MCF 10A (cell line): ENCODE measurements around the gene DYRK1A. TPM values are rescaled to one million over a fixed set of nuclear protein-coding genes. Genes with fewer than 3 reads are reported as not detected.

Experiments
- BruUV-seq: library from RNA; stranded (reverse); fragments of 400-500 nt; replicated peaks from 2 replicates; lab custom pipeline; 2021; lab: Mats Ljungman, UMichigan
- CTCF ChIA-PET: fragments of 300-600 bp; sonication (Branson Sonifier 250); formaldehyde crosslinking; extraction: SDS; loops from one replicate; lab custom pipeline; 2021; ENCODE audit warnings: antibody characterized with exemption, inconsistent platforms; lab: Yijun Ruan, JAX
- POLR2A ChIA-PET: fragments of 300-600, 350-650 bp; sonication (Branson Sonifier 250); formaldehyde crosslinking; extraction: SDS; loops from one replicate; lab custom pipeline; 2020; ENCODE audit warnings: antibody characterized with exemption, inconsistent platforms; lab: Yijun Ruan, JAX
- DNase-seq: peaks from one replicate; pipeline ENCODE4 v3.0.0-alpha.2; 2018; ENCODE audit not compliant: unreplicated experiment
- H3K27ac Mint-ChIP-seq: one replicate; pipeline ENCODE4 v1.8.0; 2022; ENCODE audit warnings: mild to moderate bottlenecking, low read depth, mixed read lengths; ENCODE audit not compliant: unreplicated experiment
- H3K27me3 Mint-ChIP-seq: one replicate; pipeline ENCODE4 v1.8.0; 2022; ENCODE audit warnings: mixed read lengths; ENCODE audit not compliant: insufficient read depth, unreplicated experiment
- H3K36me3 Mint-ChIP-seq: one replicate; pipeline ENCODE4 v1.8.0; 2022; ENCODE audit warnings: mild to moderate bottlenecking, moderate library complexity, mixed read lengths; ENCODE audit not compliant: insufficient read depth, unreplicated experiment
- H3K4me1 Mint-ChIP-seq: one replicate; pipeline ENCODE4 v1.8.0; 2022; ENCODE audit warnings: mixed read lengths; ENCODE audit not compliant: insufficient read depth, unreplicated experiment
- H3K4me3 Mint-ChIP-seq: one replicate; pipeline ENCODE4 v1.8.0; 2022; ENCODE audit warnings: mild to moderate bottlenecking, moderate library complexity, mixed read lengths; ENCODE audit not compliant: unreplicated experiment
- H3K9me3 Mint-ChIP-seq: one replicate; pipeline ENCODE4 v1.8.0; 2022; ENCODE audit warnings: mixed read lengths; ENCODE audit not compliant: unreplicated experiment
- intact Hi-C: fragments of 100-400 bp; cut with micrococcal nuclease; formaldehyde crosslinking; loops from 2 replicates; pipeline ENCODE4 v1.14.1; 2022
- total RNA-seq: library from RNA; stranded (reverse); gene quantifications from 2 replicates; pipeline ENCODE4 v1.2.3, GENCODE V29; 2022
- TF ChIP-seq, protein P1 (sequence below): fragments of 200-600 bp; IDR thresholded peaks from one replicate; pipeline ENCODE4 v1.8.0; 2022; ENCODE audit warnings: antibody characterized with exemption, mild to moderate bottlenecking; ENCODE audit not compliant: unreplicated experiment

Gene DYRK1A
- total RNA-seq, 1 experiment from 2014 or later = 58.6 TPM

DNA sequence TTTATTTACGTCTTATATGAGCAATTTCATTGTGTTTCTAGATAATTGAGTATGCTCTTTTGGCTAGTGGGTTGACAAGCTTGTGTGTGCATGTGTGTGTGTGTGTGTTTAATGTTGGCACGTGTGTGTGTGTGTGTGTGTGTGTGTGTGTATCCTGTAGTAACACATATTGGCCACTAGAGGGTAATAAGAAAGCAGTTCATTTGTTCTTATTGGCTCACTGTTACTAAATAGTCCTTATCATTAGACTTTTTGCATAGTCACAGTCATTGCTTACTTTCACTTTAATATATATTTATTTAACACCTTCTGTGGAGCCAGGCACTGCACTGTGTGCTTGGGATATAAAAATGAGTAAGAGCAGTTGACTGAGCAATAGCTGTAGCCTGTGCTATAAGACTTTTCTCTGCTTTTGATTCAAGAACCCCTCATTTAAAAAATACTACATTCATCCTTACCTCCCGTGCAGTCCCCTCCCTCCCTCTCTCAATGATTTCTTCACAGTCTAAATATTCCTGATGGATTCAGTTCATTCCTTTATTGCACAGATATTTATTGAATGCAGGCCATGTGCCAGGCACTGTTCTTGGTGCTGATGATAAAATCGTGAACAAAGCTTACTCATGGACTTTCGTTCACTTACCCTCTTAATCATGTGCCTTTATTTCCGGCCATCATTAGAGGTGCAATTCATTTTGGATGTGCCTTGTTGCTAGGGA is 96.7 kb downstream of the DYRK1A start:
- no TSS peak for BruUV-seq
- Mint-ChIP-seq H3K4me1 (peaks cover 40% of the 10 kb centered on the region), H3K27ac (peak overlapping the region; percentile 18), H3K9me3 (no peaks in the 10 kb centered on the region), H3K4me3 (peak overlapping the region; percentile 70), H3K36me3 (peaks cover 14% of the 10 kb centered on the region), H3K27me3 (no peaks in the 10 kb centered on the region)
- intact Hi-C loops = loop anchor here (5.0 kb wide), 2 partner anchors 96 to 119 kb away; partner anchors contain the start of gene DYRK1A
- POLR2A ChIA-PET = interaction anchor here (0.6 to 3.2 kb wide), 10 partner anchors 11 to 1801 kb away, joined by 3 to 9 read pairs (median 4); partner anchors contain the start of gene DYRK1A
- TF ChIP-seq, protein P1, sequence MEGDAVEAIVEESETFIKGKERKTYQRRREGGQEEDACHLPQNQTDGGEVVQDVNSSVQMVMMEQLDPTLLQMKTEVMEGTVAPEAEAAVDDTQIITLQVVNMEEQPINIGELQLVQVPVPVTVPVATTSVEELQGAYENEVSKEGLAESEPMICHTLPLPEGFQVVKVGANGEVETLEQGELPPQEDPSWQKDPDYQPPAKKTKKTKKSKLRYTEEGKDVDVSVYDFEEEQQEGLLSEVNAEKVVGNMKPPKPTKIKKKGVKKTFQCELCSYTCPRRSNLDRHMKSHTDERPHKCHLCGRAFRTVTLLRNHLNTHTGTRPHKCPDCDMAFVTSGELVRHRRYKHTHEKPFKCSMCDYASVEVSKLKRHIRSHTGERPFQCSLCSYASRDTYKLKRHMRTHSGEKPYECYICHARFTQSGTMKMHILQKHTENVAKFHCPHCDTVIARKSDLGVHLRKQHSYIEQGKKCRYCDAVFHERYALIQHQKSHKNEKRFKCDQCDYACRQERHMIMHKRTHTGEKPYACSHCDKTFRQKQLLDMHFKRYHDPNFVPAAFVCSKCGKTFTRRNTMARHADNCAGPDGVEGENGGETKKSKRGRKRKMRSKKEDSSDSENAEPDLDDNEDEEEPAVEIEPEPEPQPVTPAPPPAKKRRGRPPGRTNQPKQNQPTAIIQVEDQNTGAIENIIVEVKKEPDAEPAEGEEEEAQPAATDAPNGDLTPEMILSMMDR = peak; percentile 24
- CTCF ChIA-PET = interaction anchor here (0.6 to 3.4 kb wide), 13 partner anchors 8 to 1228 kb away, joined by 3 to 17 read pairs (median 3); no protein-coding TSS in a partner anchor
- DNase-seq = peak; percentile 52

DNA sequence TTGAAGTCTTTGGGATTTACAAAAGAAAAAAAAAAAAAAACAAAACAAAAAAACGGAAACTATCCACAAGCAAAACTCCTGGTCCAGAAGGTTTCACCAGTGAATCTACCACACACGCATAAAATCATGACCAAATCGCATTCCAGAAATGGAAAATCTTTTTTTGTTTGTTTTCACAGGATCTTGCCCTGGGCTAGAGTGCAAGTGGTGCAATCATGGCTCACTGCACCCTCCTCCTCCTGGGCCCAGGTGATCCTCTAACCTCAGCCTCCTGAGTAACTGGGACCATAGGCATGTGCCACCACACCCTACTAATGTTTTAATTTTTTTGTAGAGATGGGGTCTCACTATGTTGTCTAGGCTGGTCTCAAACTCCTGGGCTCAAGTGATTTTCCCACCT is 100.5 kb downstream of the DYRK1A start:
- TF ChIP-seq, protein P1 = no peak
- BruUV-seq = no TSS peak
- Mint-ChIP-seq H3K4me1 (peaks cover 40% of the 10 kb centered on the region), H3K27me3 (no peaks in the 10 kb centered on the region), H3K27ac (no peak overlapping the region), H3K4me3 (no peak overlapping the region), H3K9me3 (no peaks in the 10 kb centered on the region), H3K36me3 (peaks cover 40% of the 10 kb centered on the region)
- peak; percentile 39 for DNase-seq
- ChIA-PET CTCF (interaction anchor here (0.6 to 0.7 kb wide), 2 partner anchors 59 to 331 kb away, joined by 3 read pairs; no protein-coding TSS in a partner anchor), POLR2A (no interaction called here)
- intact Hi-C loops = no loop called here

DNA sequence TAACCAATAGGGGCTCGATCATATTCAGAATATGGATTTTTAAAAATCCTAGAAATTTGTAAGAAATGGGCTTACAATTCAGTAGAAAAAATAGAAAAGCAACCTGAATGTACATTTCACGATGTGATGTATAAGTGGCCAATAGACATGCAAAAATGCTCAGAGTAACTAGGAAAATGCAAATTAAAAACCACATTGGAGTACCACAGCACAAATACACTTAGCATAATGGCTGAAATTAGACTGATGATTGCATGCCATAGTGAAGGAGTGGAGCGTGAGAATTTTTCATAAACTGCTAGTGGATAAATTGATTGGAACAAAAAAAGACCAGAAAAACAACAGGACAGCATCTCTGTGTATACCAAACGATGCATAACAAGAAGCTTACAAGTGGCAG is 102.3 kb downstream of the DYRK1A start:
- TF ChIP-seq, protein P1 = no peak
- no peak for DNase-seq
- Mint-ChIP-seq H3K4me3 (no peak overlapping the region), H3K4me1 (peaks cover 23% of the 10 kb centered on the region), H3K36me3 (peaks cover 48% of the 10 kb centered on the region), H3K9me3 (no peaks in the 10 kb centered on the region), H3K27ac (no peak overlapping the region), H3K27me3 (no peaks in the 10 kb centered on the region)
- BruUV-seq = no TSS peak
- POLR2A ChIA-PET = no interaction called here
- intact Hi-C loops = no loop called here
- CTCF ChIA-PET = interaction anchor here (1.0 kb wide), 1 partner anchor 11 kb away, joined by 3 read pairs; no protein-coding TSS in a partner anchor

DNA sequence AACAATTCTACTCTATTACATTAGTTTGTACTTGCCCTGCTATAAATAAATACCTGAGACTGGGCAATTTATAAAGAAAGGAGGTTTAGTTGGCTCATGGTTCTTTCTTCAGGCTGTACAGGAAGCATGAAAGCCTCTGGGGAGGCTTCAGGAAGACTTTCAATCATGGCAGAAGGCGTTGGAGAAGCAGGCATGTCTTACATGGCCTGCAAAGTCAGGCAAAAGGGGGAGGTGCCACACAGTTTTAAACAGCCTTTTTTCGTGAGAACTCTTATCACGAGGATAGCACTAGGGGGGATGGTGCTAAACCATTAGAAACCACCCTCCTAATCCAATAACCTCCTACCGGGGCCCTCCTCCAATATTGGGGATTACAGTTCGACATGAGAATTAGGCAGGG is 102.9 kb downstream of the DYRK1A start:
- TF ChIP-seq, protein P1 = no peak
- Mint-ChIP-seq H3K36me3 (peaks cover 51% of the 10 kb centered on the region), H3K4me1 (peaks cover 21% of the 10 kb centered on the region), H3K27me3 (no peaks in the 10 kb centered on the region), H3K4me3 (no peak overlapping the region), H3K27ac (no peak overlapping the region), H3K9me3 (no peaks in the 10 kb centered on the region)
- intact Hi-C loops = no loop called here
- CTCF ChIA-PET = interaction anchor here (1.0 kb wide), 1 partner anchor 10 kb away, joined by 3 read pairs; no protein-coding TSS in a partner anchor
- DNase-seq = no peak
- no TSS peak for BruUV-seq
- POLR2A ChIA-PET = no interaction called here
